Epithelial cell of esophagus (primary cell): ENCODE measurements around the gene SON.
"Not testable (repeated sequence)": the region's sequence is repeated elsewhere in the genome, so short reads cannot be mapped to it uniquely, and the experiment has no call there.

Experiments used
- DNase-seq: peaks from one replicate; pipeline ENCODE4 v3.0.0; 2010; ENCODE audit warnings: low read depth
- H3K4me3 ChIP-seq: 2 replicates; pipeline ENCODE4 v1.5.1; 2011; ENCODE audit warnings: mild to moderate bottlenecking, low read length, control low read depth
- TF ChIP-seq, protein P1 (sequence below): IDR thresholded peaks from 2 replicates; pipeline ENCODE4 v1.5.1; 2011; ENCODE audit warnings: low read depth, mild to moderate bottlenecking, low read length, control low read depth, inconsistent platforms; ENCODE audit not compliant: insufficient read depth; ENCODE audit errors: missing control alignments

Gene SON

DNA sequence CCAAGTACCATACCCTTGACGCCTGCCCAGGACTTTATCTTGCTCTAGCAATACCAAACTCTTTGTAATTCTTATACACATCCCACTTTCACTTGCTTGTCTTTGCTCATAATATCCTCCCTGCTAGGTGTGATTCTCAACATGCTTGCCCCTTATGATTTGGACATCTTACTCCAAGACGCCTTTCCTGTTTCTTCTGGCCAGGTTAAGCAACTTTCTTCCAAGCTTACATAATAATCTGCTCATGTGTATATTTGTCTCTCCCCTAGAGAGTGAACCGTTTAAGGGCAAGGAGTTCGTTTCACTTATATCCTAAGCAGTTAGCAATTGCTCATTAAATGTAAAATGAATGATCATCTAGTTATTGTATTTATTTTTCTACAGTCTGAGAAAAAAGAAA lies 76.9 kb downstream of the SON start:
- no peak overlapping the region for H3K4me3 ChIP-seq
- TF ChIP-seq, protein P1, sequence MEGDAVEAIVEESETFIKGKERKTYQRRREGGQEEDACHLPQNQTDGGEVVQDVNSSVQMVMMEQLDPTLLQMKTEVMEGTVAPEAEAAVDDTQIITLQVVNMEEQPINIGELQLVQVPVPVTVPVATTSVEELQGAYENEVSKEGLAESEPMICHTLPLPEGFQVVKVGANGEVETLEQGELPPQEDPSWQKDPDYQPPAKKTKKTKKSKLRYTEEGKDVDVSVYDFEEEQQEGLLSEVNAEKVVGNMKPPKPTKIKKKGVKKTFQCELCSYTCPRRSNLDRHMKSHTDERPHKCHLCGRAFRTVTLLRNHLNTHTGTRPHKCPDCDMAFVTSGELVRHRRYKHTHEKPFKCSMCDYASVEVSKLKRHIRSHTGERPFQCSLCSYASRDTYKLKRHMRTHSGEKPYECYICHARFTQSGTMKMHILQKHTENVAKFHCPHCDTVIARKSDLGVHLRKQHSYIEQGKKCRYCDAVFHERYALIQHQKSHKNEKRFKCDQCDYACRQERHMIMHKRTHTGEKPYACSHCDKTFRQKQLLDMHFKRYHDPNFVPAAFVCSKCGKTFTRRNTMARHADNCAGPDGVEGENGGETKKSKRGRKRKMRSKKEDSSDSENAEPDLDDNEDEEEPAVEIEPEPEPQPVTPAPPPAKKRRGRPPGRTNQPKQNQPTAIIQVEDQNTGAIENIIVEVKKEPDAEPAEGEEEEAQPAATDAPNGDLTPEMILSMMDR: no peak
- DNase-seq: no peak

DNA sequence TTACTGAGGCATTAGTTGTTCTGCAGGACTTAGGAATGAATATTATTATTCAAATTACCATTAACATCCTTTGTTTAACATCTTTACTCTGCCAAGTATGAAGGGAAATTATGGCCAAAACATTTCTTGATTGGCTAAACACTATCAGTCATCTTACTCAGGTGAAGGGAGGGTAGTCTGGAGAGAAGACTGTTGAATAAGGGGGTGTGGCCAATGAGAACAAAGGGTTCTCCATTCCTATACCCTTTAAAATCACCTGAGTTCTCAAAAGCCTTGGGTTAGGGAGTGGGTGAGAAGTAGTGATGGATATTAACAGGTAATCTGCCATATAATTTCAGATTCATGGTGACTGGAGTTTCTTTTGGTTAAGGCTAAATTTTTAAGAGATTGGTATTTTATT lies 79.4 kb downstream of the SON start:
- DNase-seq: no peak
- TF ChIP-seq, protein P1: no peak
- H3K4me3 ChIP-seq: no peak overlapping the region

DNA sequence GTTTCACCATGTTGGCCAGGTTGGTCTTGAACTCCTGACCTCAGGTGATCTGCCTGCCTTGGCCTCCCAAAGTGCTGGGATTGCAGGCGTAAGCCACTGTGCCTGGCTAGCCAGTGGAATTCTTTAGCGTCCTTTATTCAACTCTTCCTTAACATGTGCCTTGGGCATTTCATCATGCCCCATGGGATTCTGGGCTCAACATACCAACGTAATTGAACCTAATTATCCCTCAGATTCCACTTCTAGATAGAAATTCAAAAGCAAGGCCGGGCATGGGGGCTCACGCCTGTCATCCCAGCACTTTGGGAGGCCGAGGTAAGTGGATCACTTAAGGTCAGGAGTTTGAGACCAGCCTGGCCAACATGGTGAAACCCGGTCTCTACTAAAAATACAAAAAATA lies 83.3 kb downstream of the SON start:
- H3K4me3 ChIP-seq, DNase-seq: not testable (repeated sequence)
